Gastrocnemius medialis (tissue), 4 donors: ENCODE data around the gene KLK2.

Source experiments
- POLR2A ChIP-seq, 2 donors: fragments of 450-650 bp; IDR thresholded peaks; one replicate each; pipeline ENCODE4 v1.6.1; 2017; ENCODE audit warnings: antibody characterized with exemption in 2 of 2, mild to moderate bottlenecking in 2 of 2, moderate library complexity in 2 of 2
- TF ChIP-seq, protein P1 (sequence below), 5 experiments: fragments of 450-650 bp in 3 of 5; fragments of 200-600 bp in 2 of 5; sonication (generic) in 2 of 5; IDR thresholded peaks in 4 of 5; conservative IDR thresholded peaks in 1 of 5; 1 replicate in 4 of 5; 2 replicates in 1 of 5; pipeline ENCODE4 v1.5.1; 2016 to 2019; ENCODE audit warnings: antibody characterized with exemption in 5 of 5, mild to moderate bottlenecking in 3 of 5, moderate library complexity in 3 of 5

- TF ChIP-seq, protein P1, sequence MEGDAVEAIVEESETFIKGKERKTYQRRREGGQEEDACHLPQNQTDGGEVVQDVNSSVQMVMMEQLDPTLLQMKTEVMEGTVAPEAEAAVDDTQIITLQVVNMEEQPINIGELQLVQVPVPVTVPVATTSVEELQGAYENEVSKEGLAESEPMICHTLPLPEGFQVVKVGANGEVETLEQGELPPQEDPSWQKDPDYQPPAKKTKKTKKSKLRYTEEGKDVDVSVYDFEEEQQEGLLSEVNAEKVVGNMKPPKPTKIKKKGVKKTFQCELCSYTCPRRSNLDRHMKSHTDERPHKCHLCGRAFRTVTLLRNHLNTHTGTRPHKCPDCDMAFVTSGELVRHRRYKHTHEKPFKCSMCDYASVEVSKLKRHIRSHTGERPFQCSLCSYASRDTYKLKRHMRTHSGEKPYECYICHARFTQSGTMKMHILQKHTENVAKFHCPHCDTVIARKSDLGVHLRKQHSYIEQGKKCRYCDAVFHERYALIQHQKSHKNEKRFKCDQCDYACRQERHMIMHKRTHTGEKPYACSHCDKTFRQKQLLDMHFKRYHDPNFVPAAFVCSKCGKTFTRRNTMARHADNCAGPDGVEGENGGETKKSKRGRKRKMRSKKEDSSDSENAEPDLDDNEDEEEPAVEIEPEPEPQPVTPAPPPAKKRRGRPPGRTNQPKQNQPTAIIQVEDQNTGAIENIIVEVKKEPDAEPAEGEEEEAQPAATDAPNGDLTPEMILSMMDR (IDR thresholded peaks at IDR 0.05 in 4 of 5, conservative IDR thresholded peaks at IDR 0.05 in 1 of 5) = no peak
- no peak for TF ChIP-seq POLR2A (IDR thresholded peaks at IDR 0.05)
Measured at GRCh38 chr19:50858886-50859285, 14.4 kb upstream of the KLK2 start.
